NAMALWA (cell line): Measurements from ENCODE around the gene ZFP14.
"Not testable (repeated sequence)": the region's sequence is repeated elsewhere in the genome, so short reads cannot be mapped to it uniquely, and the experiment has no call there.

ENCODE experiments used
- DNase-seq: peaks from one replicate; pipeline ENCODE4 v3.0.0-alpha.2; 2015; ENCODE audit warnings: low spot score

Gene ZFP14

GRCh38 chr19:36331353-36332228 lies 47.4 kb downstream of the ZFP14 start:
- peak; percentile 97 for DNase-seq

- DNase-seq, result no peak
Measured at GRCh38 chr19:36330216-36330615, 48.8 kb downstream of the ZFP14 start.

GRCh38 chr19:36329534-36329933 lies 49.5 kb downstream of the ZFP14 start:
- not testable (repeated sequence) for DNase-seq

- not testable (repeated sequence) for DNase-seq
Measured at GRCh38 chr19:36326649-36327048, 52.4 kb downstream of the ZFP14 start.

GRCh38 chr19:36315164-36315563 lies 63.8 kb downstream of the ZFP14 start:
- not testable (repeated sequence) for DNase-seq

- DNase-seq, result not testable (repeated sequence)
Measured at GRCh38 chr19:36314053-36314452, 64.9 kb downstream of the ZFP14 start.

- not testable (repeated sequence) for DNase-seq
Measured at GRCh38 chr19:36311098-36311760, 67.8 kb downstream of the ZFP14 start.

GRCh38 chr19:36310416-36310990 lies 68.5 kb downstream of the ZFP14 start:
- DNase-seq, result not testable (repeated sequence)

- DNase-seq, result not testable (repeated sequence)
Measured at GRCh38 chr19:36309759-36310158, 69.2 kb downstream of the ZFP14 start.

- DNase-seq, result not testable (repeated sequence)
Measured at GRCh38 chr19:36309309-36309708, 69.7 kb downstream of the ZFP14 start.

GRCh38 chr19:36292317-36292716 lies 86.7 kb downstream of the ZFP14 start:
- not testable (repeated sequence) for DNase-seq
